A549 (cell line): ENCODE data around the gene UFC1. TPM values are rescaled to one million over a fixed set of nuclear protein-coding genes. Genes with fewer than 3 reads are reported as not detected.

Experiments
- ATAC-seq, 2 experiments: fragments of 200-7000 bp in 1 of 2; fragments of >200 bp in 1 of 2; cut with Nextera tagmentation in 1 of 2; cut with Tn5 transposase in 1 of 2; 3 replicates each; pipeline versions ENCODE4 v1.8.0 to v1.9.1; 2018 to 2020; ENCODE audit warnings: mild to moderate bottlenecking in 1 of 2, moderate library complexity in 1 of 2
- CTCF ChIA-PET: fragments of 300-600 bp; sonication (Branson Sonifier 250); formaldehyde crosslinking; extraction: SDS; loops from one replicate; lab custom pipeline; 2021; ENCODE audit warnings: antibody characterized with exemption, inconsistent platforms; lab: Yijun Ruan, JAX
- POLR2A ChIA-PET: fragments of 350-600 bp; formaldehyde crosslinking; extraction: SDS; loops from one replicate; lab custom pipeline; 2021; ENCODE audit warnings: antibody characterized with exemption, inconsistent platforms; lab: Yijun Ruan, JAX
- DNase-seq, 2 experiments: peaks; one replicate each; pipeline versions ENCODE4 v3.0.0 to v3.0.0-alpha.2; 2011 to 2016; ENCODE audit warnings: low read depth in 1 of 2, low spot score in 1 of 2
- FAIRE-seq: peaks from 2 replicates; lab custom pipeline; 2011; peaks lifted over from hg19 to GRCh38; lab: Jason Lieb, UNC
- H3K27ac ChIP-seq, 2 experiments: fragments of >200 bp; sonication (Bioruptor Twin); formaldehyde crosslinking; 3 replicates each; pipeline ENCODE4 v1.5.1; 2016 to 2017
- H3K4me1 ChIP-seq: fragments of >200 bp; sonication (Bioruptor Twin); formaldehyde crosslinking; 3 replicates; pipeline ENCODE4 v1.6.1; 2016
- H3K4me2 ChIP-seq: fragments of >200 bp; sonication (Bioruptor Twin); formaldehyde crosslinking; 3 replicates; pipeline ENCODE4 v1.6.1; 2016
- H3K4me3 ChIP-seq: fragments of >200 bp; sonication (Bioruptor Twin); formaldehyde crosslinking; 3 replicates; pipeline ENCODE4 v1.5.1; 2016
- H3K9me3 ChIP-seq: fragments of >200 bp; sonication (Bioruptor Twin); formaldehyde crosslinking; 3 replicates; pipeline ENCODE4 v1.6.1; 2016
- CBX2 ChIP-seq: fragments of 200-600 bp; sonication (generic); IDR thresholded peaks from 2 replicates; pipeline ENCODE4 v1.6.1; 2016; ENCODE audit warnings: low read depth, mild to moderate bottlenecking, borderline replicate concordance
- CBX8 ChIP-seq: fragments of 200-600 bp; sonication (generic); IDR thresholded peaks from 2 replicates; pipeline ENCODE4 v1.6.1; 2016
- EP300 ChIP-seq, 2 experiments: fragments of >200 bp; sonication (Bioruptor Twin); formaldehyde crosslinking; IDR thresholded peaks; 2 replicates in 1 of 2; 3 replicates in 1 of 2; pipeline ENCODE4 v1.6.1; 2016 to 2017
- FOSL2 ChIP-seq, 2 experiments: fragments of 450-650 bp in 1 of 2; fragments of >200 bp in 1 of 2; sonication (Bioruptor Twin) in 1 of 2; formaldehyde crosslinking; IDR thresholded peaks; 2 replicates each; pipeline versions ENCODE4 v1.5.0 to v1.6.1; 2016 to 2020; ENCODE audit warnings: mild to moderate bottlenecking in 1 of 2, moderate library complexity in 1 of 2
- GATA3 ChIP-seq: IDR thresholded peaks from 2 replicates; pipeline ENCODE4 v1.6.1; 2012; ENCODE audit warnings: borderline replicate concordance
- HEYL ChIP-seq: fragments of 250-450 bp; sonication (Bioruptor Pico); IDR thresholded peaks from 2 replicates; pipeline ENCODE4 v1.8.0; 2021; ENCODE audit warnings: mild to moderate bottlenecking, moderate library complexity
- HOXA7 ChIP-seq: fragments of 250-450 bp; sonication (Bioruptor Pico); IDR thresholded peaks from 2 replicates; pipeline ENCODE4 v1.5.0; 2020; ENCODE audit warnings: mild to moderate bottlenecking, moderate library complexity
- JUN ChIP-seq, 2 experiments: fragments of >200 bp; sonication (Bioruptor Twin); formaldehyde crosslinking; IDR thresholded peaks; 2 replicates in 1 of 2; 3 replicates in 1 of 2; pipeline ENCODE4 v1.6.1; 2016 to 2017
- MAFK ChIP-seq: fragments of 450-650 bp; IDR thresholded peaks from 2 replicates; pipeline ENCODE4 v1.6.1; 2014; ENCODE audit not compliant: partially characterized antibody
- MYC ChIP-seq: IDR thresholded peaks from 2 replicates; pipeline ENCODE4 v1.6.1; 2012; ENCODE audit warnings: mild to moderate bottlenecking, inconsistent platforms, low read length, improper control_type of control experiment, borderline replicate concordance
- PHF8 ChIP-seq: fragments of 200-600 bp; sonication (generic); IDR thresholded peaks from 2 replicates; pipeline ENCODE4 v1.6.1; 2016; ENCODE audit warnings: low read depth, mild to moderate bottlenecking, antibody characterized with exemption, moderate library complexity, borderline replicate concordance
- POLR2A ChIP-seq: IDR thresholded peaks from 2 replicates; pipeline ENCODE4 v1.6.1; 2012; ENCODE audit warnings: mild to moderate bottlenecking, low read length
- RAD21 ChIP-seq, 2 experiments: fragments of >200 bp in 1 of 2; sonication (Bioruptor Twin) in 1 of 2; formaldehyde crosslinking in 1 of 2; IDR thresholded peaks in 1 of 2; conservative IDR thresholded peaks in 1 of 2; 2 replicates in 1 of 2; 3 replicates in 1 of 2; pipeline ENCODE4 v1.6.1; 2012 to 2018; ENCODE audit warnings: inconsistent platforms in 1 of 2
- RARB ChIP-seq: fragments of 250-450 bp; sonication (Bioruptor Pico); IDR thresholded peaks from 2 replicates; pipeline ENCODE4 v1.8.0; 2021; ENCODE audit warnings: mild to moderate bottlenecking, moderate library complexity
- RFX5 ChIP-seq: fragments of 450-650 bp; IDR thresholded peaks from 2 replicates; pipeline ENCODE4 v1.7.1; 2014; ENCODE audit warnings: antibody characterized with exemption, mild to moderate bottlenecking, moderate library complexity
- ZC3H11A ChIP-seq: fragments of 450-650 bp; IDR thresholded peaks from 2 replicates; pipeline ENCODE4 v1.6.1; 2014; ENCODE audit warnings: antibody characterized with exemption, mild to moderate bottlenecking
- ZFP36 ChIP-seq: fragments of 450-650 bp; IDR thresholded peaks from 2 replicates; pipeline ENCODE4 v1.6.1; 2014; ENCODE audit warnings: borderline replicate concordance; ENCODE audit not compliant: partially characterized antibody
- ZSCAN20 ChIP-seq: fragments of 250-450 bp; sonication (Bioruptor Pico); IDR thresholded peaks from 2 replicates; pipeline ENCODE4 v1.8.0; 2022; ENCODE audit warnings: mild to moderate bottlenecking, moderate library complexity
- whole genome bisulfite sequencing: methylation state at CpG from one replicate; pipeline ENCODE4 v1.1.6; 2017; ENCODE audit errors: missing lambda C conversion rate; 5-methylcytosine and 5-hydroxymethylcytosine counted together
- polyA plus RNA-seq, 4 experiments: library from polyadenylated mRNA; depleted of rRNA in 3 of 4; stranded (reverse); fragments of >200 nt; fragmentation: RNase III in 1 of 4; extraction: RNeasy Plus Mini Kit Qiagen cat#74134 plus additional on column Dnase treatment in 1 of 4; gene quantifications; 2 replicates in 3 of 4; 3 replicates in 1 of 4; pipeline ENCODE4 v1.2.3, GENCODE V29; 2011 to 2017
- TF ChIP-seq, protein P1 (sequence below): fragments of 450-650 bp; IDR thresholded peaks from 2 replicates; pipeline ENCODE4 v1.6.1; 2014; ENCODE audit warnings: antibody characterized with exemption
- TF ChIP-seq, protein P2 (sequence below): fragments of 250-450 bp; sonication (Bioruptor Pico); IDR thresholded peaks from 2 replicates; pipeline ENCODE4 v1.5.0; 2020; ENCODE audit warnings: low read depth, mild to moderate bottlenecking, moderate library complexity
- TF ChIP-seq, protein P3 (sequence below): fragments of 150-350 bp; IDR thresholded peaks from 2 replicates; pipeline ENCODE4 v1.6.1; 2014; ENCODE audit warnings: low read depth, mild to moderate bottlenecking, low read length
- TF ChIP-seq, protein P4 (sequence below): fragments of >200 bp; sonication (Bioruptor Twin); formaldehyde crosslinking; IDR thresholded peaks from 3 replicates; pipeline ENCODE4 v1.5.1; 2016

The UFC1 gene
- polyA plus RNA-seq, 2 of the 4 experiments (the other 2 are of a cell fraction), result 115 to 153 TPM

DNA sequence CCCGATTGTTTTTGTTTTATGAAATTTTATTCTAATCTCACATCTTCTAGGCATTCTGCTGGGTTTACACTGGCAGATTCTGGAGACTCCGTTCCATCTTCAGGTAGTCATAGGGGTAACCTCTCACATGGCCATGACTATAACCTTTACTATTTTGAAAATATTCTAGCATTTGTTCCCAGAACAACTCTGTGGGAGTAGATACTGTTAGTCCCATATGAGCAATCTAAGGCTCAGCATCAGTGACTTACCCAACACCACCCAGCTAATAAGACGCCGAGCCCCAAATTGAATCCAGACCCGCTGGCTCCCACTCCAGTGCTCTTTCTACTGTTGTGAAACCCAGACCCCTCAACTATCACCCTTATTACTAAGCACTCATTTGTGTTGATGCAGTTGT is 35.3 kb downstream of the UFC1 start:
- H3K4me2 ChIP-seq, result no peak overlapping the region
- no peak for DNase-seq
- no peak for FAIRE-seq
- 74% methylated on average over 5 of the region's 5 CpGs for WGBS
- ChIA-PET POLR2A (no interaction called here), CTCF (interaction anchor here (6.5 to 7.8 kb wide), 2 partner anchors 15 to 194 kb away, joined by 89 to 93 read pairs; partner anchors contain the start of gene NDUFS2)
- H3K27ac ChIP-seq, result no peak overlapping the region
- H3K4me3 ChIP-seq, result no peak overlapping the region
- no peaks in the 10 kb centered on the region for H3K9me3 ChIP-seq
- H3K4me1 ChIP-seq, result no peaks in the 10 kb centered on the region
- TF ChIP-seq HOXA7 (CRISPR knock-in tag) (no peak), MAFK (no peak), GATA3 (no peak), HEYL (no peak), ZFP36 (no peak), RARB (CRISPR knock-in tag) (no peak), POLR2A (no peak), CBX2 (no peak), ZC3H11A (no peak), JUN (IDR thresholded peaks at IDR 0.05) (no peak), FOSL2 (IDR thresholded peaks at IDR 0.05) (no peak), FOSL2 (CRISPR knock-in tag; IDR thresholded peaks at IDR 0.05) (no peak)
- no peak for ATAC-seq

DNA sequence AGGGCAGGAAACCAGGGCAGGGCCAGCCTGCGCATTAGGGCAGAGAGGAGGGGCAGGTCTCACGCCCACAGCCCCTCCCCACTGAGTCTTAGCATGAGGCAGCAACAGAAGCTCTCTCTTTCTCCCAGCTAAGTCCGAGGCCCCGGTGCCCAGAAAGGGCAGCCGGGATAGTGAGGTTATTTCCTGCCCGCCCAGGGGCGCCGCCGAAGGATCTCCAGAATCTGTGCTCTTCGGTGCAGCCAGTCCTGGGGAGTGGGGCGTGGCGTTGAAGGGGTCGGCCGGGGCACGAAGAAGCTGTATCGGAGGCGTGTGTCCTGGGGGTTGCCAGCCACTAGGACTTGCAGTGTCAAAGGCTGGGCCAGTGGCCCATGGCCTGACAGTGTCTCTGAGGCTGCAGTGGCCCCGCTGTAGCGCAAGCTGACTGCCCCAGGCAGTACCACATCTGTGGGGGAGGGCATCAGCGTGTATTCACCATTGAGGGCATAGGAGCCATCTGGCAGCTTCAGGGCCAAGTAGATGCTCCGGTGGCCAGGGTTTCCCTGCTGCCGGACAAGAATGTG is 37.3 kb downstream of the UFC1 start:
- no peak for FAIRE-seq
- H3K4me1 ChIP-seq, result no peaks in the 10 kb centered on the region
- DNase-seq, result no peak
- ChIA-PET POLR2A (interaction anchor here (0.7 kb wide), 1 partner anchor 191 kb away, joined by 4 read pairs; no protein-coding TSS in a partner anchor), CTCF (interaction anchor here (0.7 to 7.8 kb wide), 21 partner anchors 10 to 198 kb away, joined by 3 to 93 read pairs (median 5); partner anchors contain the start of genes APOA2, B4GALT3, FCER1G and NDUFS2)
- H3K4me2 ChIP-seq, result no peak overlapping the region
- H3K9me3 ChIP-seq, result no peaks in the 10 kb centered on the region
- WGBS, result 83% methylated on average over 17 of the region's 22 CpGs
- no peak for TF ChIP-seq HOXA7 (CRISPR knock-in tag)
- TF ChIP-seq, protein P1, sequence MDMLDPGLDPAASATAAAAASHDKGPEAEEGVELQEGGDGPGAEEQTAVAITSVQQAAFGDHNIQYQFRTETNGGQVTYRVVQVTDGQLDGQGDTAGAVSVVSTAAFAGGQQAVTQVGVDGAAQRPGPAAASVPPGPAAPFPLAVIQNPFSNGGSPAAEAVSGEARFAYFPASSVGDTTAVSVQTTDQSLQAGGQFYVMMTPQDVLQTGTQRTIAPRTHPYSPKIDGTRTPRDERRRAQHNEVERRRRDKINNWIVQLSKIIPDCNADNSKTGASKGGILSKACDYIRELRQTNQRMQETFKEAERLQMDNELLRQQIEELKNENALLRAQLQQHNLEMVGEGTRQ, result no peak
- TF ChIP-seq PHF8, result no peak
- TF ChIP-seq FOSL2 (IDR thresholded peaks at IDR 0.05), result no peak
- TF ChIP-seq FOSL2 (CRISPR knock-in tag; IDR thresholded peaks at IDR 0.05), result no peak
- TF ChIP-seq RFX5, result no peak
- no peak for TF ChIP-seq EP300 (IDR thresholded peaks at IDR 0.05)
- no peak for TF ChIP-seq CBX8
- TF ChIP-seq HEYL, result no peak
- no peak for TF ChIP-seq CBX2
- TF ChIP-seq, protein P2, sequence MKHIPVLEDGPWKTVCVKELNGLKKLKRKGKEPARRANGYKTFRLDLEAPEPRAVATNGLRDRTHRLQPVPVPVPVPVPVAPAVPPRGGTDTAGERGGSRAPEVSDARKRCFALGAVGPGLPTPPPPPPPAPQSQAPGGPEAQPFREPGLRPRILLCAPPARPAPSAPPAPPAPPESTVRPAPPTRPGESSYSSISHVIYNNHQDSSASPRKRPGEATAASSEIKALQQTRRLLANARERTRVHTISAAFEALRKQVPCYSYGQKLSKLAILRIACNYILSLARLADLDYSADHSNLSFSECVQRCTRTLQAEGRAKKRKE, result no peak
- TF ChIP-seq ZSCAN20 (CRISPR knock-in tag), result no peak
- TF ChIP-seq RAD21 (conservative IDR thresholded peaks at IDR 0.05 in 1 of 2, IDR thresholded peaks at IDR 0.05 in 1 of 2), result no peak
- no peak for TF ChIP-seq MYC
- TF ChIP-seq, protein P3, sequence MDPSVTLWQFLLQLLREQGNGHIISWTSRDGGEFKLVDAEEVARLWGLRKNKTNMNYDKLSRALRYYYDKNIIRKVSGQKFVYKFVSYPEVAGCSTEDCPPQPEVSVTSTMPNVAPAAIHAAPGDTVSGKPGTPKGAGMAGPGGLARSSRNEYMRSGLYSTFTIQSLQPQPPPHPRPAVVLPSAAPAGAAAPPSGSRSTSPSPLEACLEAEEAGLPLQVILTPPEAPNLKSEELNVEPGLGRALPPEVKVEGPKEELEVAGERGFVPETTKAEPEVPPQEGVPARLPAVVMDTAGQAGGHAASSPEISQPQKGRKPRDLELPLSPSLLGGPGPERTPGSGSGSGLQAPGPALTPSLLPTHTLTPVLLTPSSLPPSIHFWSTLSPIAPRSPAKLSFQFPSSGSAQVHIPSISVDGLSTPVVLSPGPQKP, result no peak
- TF ChIP-seq, protein P4, sequence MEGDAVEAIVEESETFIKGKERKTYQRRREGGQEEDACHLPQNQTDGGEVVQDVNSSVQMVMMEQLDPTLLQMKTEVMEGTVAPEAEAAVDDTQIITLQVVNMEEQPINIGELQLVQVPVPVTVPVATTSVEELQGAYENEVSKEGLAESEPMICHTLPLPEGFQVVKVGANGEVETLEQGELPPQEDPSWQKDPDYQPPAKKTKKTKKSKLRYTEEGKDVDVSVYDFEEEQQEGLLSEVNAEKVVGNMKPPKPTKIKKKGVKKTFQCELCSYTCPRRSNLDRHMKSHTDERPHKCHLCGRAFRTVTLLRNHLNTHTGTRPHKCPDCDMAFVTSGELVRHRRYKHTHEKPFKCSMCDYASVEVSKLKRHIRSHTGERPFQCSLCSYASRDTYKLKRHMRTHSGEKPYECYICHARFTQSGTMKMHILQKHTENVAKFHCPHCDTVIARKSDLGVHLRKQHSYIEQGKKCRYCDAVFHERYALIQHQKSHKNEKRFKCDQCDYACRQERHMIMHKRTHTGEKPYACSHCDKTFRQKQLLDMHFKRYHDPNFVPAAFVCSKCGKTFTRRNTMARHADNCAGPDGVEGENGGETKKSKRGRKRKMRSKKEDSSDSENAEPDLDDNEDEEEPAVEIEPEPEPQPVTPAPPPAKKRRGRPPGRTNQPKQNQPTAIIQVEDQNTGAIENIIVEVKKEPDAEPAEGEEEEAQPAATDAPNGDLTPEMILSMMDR, result no peak
- H3K4me3 ChIP-seq, result no peak overlapping the region
- no peak overlapping the region for H3K27ac ChIP-seq
- no peak for ATAC-seq
